VCaP (cell line): Measurements from ENCODE around the gene EEF1G.
A peak's percentile ranks its signal among the peaks of the same experiment; 100 is the strongest.

Source experiments
- H3K27ac ChIP-seq: fragments of 450-650 bp; 2 replicates; pipeline ENCODE4 v1.5.1; 2017
- CTCF ChIP-seq: fragments of 450-650 bp; conservative IDR thresholded peaks from 2 replicates; pipeline ENCODE4 v1.5.1; 2017; ENCODE audit warnings: mild to moderate bottlenecking, moderate library complexity

EEF1G gene

GRCh38 chr11:62558669-62559068 lies 15.0 kb downstream of the EEF1G start:
- no peak for TF ChIP-seq CTCF
- H3K27ac ChIP-seq: peak overlapping the region; percentile 83; the same call in 1 of the 2 replicates

GRCh38 chr11:62556875-62557631 lies 16.6 kb downstream of the EEF1G start:
- H3K27ac ChIP-seq: peak overlapping the region; percentile 83

DNA sequence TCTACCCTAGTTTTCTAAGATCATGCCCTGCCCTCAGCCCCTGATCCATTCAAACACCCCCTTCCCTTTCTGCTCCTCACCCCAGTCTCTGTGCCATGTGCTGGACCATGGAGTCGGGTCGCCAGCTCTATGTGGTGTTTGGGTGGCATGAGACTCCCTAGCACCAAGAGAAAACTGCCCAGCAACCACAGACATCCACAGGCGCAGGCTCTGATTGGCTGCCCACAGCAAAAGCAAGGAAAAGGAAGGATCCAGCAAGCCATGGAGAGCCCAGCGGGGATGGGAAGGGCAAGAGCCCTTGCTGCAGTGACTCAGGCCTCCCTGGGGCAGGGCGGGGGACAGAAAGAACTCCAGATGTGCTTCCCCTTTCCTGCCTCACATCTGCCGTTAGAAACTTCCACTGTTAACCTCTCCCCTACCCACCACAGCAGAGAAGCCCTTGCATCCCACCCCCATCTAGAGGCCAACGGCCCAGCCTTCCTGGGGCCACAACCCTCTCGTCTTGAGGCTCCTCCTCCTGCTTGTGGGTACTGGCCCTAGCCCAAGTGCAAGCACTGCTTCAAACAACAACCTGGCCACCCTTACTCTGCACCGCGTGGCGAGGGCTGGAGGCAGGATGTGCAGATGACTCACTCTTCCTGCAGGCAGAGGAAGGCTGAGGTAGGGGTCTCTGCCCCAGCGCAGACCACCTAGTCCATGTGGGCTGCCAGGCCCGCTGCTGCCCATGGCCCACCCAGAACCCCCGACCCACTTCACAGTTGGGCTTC lies 17.4 kb downstream of the EEF1G start:
- peak overlapping the region; percentile 83 for H3K27ac ChIP-seq
- no peak for TF ChIP-seq CTCF

More at GRCh38 chr11:62556875-62557631, 16.6 kb downstream of the EEF1G start:
- TF ChIP-seq CTCF: no peak

GRCh38 chr11:62555464-62556107 lies 18.1 kb downstream of the EEF1G start:
- TF ChIP-seq CTCF: no peak
- H3K27ac ChIP-seq: peak overlapping the region; percentile 83

DNA sequence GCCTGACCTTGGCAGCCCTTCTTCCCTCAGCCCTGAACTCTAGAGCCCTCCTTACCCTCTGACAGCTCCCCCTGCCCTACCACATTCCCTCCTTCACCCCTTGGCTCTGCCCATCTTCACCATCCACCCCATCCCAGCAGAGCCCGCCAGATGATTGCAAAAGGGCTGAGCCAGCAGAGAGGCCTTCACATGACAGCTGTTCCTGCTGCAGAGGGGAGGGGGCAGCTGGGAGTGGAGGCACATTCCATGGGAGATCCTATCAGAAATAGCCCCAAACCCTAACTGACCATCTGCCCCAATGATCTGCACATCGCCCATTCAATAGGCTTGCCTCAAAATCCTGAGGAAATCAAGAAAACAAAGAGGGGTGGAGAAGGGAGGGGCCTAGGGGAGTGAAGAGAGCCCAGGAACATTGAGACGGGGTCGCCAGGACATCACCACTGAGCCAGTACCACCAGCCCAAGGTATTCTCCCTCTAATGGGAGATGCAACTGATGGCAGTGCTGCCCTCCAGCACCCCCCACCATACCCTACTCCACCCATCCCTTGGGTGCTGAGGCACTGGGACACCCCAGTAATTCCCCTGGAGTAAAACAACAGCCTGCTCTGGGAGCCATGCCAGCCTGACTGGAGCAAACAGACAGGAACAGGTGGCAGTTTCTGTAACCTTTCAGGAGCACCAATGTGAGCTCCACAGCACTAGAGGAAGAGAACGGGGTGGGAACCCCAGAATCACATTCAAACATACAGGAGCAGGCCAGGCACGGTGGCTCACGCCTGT lies 19.1 kb downstream of the EEF1G start:
- no peak for TF ChIP-seq CTCF
- H3K27ac ChIP-seq: peak overlapping the region; percentile 83

DNA sequence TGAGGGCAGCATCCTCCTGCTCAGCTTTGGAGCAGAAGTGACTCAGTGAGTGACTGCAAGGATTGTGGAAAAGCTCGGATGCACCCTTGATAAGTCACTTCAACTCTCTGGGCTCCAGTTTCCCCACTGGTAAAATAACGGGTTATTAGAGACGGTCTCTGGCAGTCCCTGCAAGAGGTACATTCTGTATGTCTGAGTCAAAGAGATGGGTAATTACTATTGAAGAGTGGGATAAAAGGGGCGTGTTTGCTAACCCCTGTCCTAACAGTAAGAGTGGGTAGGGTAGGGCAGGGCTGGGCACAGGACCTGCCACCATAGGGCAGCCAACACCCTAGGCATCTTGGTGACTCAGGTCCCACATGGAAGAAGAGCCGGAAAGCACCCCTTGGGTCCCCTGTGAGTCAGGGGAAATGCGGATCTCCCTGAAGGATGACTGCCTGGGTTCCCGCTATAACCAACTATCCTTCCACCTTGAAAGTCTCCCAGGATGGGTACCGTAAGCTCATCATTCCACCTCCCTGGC lies 19.8 kb downstream of the EEF1G start:
- TF ChIP-seq CTCF: no peak
- peak overlapping the region; percentile 83 for H3K27ac ChIP-seq
